Type B pancreatic cell (in vitro differentiated cells): Measurements from ENCODE around the gene NSUN7. TPM values are rescaled to one million over a fixed set of nuclear protein-coding genes. Genes with fewer than 3 reads are reported as not detected.

Source experiments
- DNase-seq: peaks from one replicate; pipeline ENCODE4 v3.0.0; 2021; ENCODE audit warnings: mixed read lengths; ENCODE audit not compliant: unreplicated experiment; ENCODE audit errors: extremely low spot score
- H3K27ac Mint-ChIP-seq: 2 replicates; pipeline ENCODE4 v1.8.0; 2021; ENCODE audit warnings: mild to moderate bottlenecking, mixed read lengths
- H3K27me3 Mint-ChIP-seq: 2 replicates; pipeline ENCODE4 v1.8.0; 2021; ENCODE audit warnings: mixed read lengths
- H3K36me3 Mint-ChIP-seq: 2 replicates; pipeline ENCODE4 v1.8.0; 2021; ENCODE audit warnings: mixed read lengths
- H3K4me1 Mint-ChIP-seq: one replicate; pipeline ENCODE4 v1.8.0; 2021; ENCODE audit warnings: mixed read lengths; ENCODE audit not compliant: unreplicated experiment
- H3K4me3 Mint-ChIP-seq: 2 replicates; pipeline ENCODE4 v1.8.0; 2021; ENCODE audit warnings: mild to moderate bottlenecking, mixed read lengths
- H3K9me3 Mint-ChIP-seq: 2 replicates; pipeline ENCODE4 v1.8.0; 2021; ENCODE audit warnings: mixed read lengths
- total RNA-seq: library from RNA; stranded (reverse); gene quantifications from 2 replicates; pipeline ENCODE4 v1.2.1, GENCODE V29; 2021; ENCODE audit warnings: low replicate concordance
- TF ChIP-seq, protein P1 (sequence below): fragments of 200-600 bp; sonication (generic); conservative IDR thresholded peaks from 2 replicates; pipeline ENCODE4 v1.5.0; 2021; ENCODE audit warnings: antibody characterized with exemption, mild to moderate bottlenecking

The NSUN7 gene
- total RNA-seq, 1 donor from 2014 or later, result 8.3 TPM

DNA sequence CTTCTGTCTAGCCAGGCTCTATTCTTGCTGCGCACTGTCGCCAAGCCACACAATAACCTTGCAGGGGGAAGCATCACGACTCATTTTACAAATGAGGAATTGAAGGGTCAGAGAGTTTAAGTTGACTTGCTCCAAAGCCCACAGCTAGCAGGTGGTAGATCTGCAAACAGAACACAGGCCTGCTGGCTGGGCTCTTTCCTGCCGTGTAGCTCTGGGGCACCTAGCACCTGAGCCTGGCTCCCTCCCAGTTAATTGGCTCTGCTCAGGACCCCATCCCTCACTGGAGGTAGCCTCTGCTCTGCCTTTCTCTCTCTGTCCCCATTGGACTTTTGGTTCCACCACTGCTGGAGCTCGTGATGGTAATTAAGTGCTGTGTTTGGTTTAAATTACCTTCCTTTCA is 98.5 kb downstream of the NSUN7 start:
- Mint-ChIP-seq H3K27me3 (peaks cover 3% of the 10 kb centered on the region), H3K9me3 (no peaks in the 10 kb centered on the region), H3K36me3 (peaks cover 5% of the 10 kb centered on the region), H3K4me1 (peaks cover 36% of the 10 kb centered on the region), H3K27ac (no peak overlapping the region), H3K4me3 (no peak overlapping the region)
- DNase-seq, result no peak
- TF ChIP-seq, protein P1, sequence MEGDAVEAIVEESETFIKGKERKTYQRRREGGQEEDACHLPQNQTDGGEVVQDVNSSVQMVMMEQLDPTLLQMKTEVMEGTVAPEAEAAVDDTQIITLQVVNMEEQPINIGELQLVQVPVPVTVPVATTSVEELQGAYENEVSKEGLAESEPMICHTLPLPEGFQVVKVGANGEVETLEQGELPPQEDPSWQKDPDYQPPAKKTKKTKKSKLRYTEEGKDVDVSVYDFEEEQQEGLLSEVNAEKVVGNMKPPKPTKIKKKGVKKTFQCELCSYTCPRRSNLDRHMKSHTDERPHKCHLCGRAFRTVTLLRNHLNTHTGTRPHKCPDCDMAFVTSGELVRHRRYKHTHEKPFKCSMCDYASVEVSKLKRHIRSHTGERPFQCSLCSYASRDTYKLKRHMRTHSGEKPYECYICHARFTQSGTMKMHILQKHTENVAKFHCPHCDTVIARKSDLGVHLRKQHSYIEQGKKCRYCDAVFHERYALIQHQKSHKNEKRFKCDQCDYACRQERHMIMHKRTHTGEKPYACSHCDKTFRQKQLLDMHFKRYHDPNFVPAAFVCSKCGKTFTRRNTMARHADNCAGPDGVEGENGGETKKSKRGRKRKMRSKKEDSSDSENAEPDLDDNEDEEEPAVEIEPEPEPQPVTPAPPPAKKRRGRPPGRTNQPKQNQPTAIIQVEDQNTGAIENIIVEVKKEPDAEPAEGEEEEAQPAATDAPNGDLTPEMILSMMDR, result no peak

DNA sequence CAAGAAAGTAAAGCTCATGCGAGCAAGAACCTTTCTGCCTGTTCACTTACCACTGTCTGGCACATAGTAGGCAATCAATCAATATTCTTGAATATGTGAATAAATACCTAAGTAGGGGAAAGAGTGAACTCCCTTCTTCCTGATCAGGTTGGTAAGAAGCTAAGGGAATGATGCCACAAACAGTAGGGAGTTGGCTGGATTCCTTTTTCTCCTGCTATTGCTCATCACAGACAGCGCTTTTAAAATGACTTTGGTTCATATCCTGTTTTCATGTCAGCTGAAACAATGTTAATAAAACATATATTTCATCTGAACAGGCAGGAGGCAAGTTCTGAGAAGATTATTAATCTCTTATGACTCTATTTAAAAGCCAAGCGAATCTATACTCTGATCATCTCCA is 99.2 kb downstream of the NSUN7 start:
- no peaks in the 10 kb centered on the region for H3K9me3 Mint-ChIP-seq
- H3K27me3 Mint-ChIP-seq, result peaks cover 3% of the 10 kb centered on the region
- H3K36me3 Mint-ChIP-seq, result peaks cover 9% of the 10 kb centered on the region
- TF ChIP-seq, protein P1, result no peak
- H3K4me1 Mint-ChIP-seq, result peaks cover 30% of the 10 kb centered on the region
- DNase-seq, result no peak
- H3K27ac Mint-ChIP-seq, result peak overlapping the region; percentile 22
- H3K4me3 Mint-ChIP-seq, result peak overlapping the region; percentile 73

DNA sequence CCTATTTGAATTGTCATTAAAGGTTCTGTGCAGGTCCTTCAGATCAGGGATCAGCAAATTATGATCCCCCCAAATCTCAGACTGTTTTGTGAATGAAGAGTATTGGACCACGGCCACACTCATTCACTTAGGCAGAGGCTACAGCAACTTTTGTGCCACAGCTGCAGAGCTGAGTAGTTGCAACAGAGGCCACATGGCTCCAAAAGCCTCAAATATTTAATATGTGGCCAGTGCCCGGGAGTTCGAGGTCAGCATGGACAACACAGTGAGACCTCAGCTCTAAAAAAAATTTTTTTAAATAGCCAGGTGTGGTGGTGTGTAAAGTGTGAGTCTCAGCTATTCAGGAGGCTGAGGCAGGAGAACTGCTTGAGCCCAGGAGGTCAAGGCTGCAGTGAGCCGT is 100.7 kb downstream of the NSUN7 start:
- peaks cover 26% of the 10 kb centered on the region for H3K4me1 Mint-ChIP-seq
- peaks cover 3% of the 10 kb centered on the region for H3K27me3 Mint-ChIP-seq
- no peak overlapping the region for H3K4me3 Mint-ChIP-seq
- TF ChIP-seq, protein P1, result no peak
- no peak for DNase-seq
- H3K36me3 Mint-ChIP-seq, result peaks cover 10% of the 10 kb centered on the region
- no peak overlapping the region for H3K27ac Mint-ChIP-seq
- no peaks in the 10 kb centered on the region for H3K9me3 Mint-ChIP-seq

DNA sequence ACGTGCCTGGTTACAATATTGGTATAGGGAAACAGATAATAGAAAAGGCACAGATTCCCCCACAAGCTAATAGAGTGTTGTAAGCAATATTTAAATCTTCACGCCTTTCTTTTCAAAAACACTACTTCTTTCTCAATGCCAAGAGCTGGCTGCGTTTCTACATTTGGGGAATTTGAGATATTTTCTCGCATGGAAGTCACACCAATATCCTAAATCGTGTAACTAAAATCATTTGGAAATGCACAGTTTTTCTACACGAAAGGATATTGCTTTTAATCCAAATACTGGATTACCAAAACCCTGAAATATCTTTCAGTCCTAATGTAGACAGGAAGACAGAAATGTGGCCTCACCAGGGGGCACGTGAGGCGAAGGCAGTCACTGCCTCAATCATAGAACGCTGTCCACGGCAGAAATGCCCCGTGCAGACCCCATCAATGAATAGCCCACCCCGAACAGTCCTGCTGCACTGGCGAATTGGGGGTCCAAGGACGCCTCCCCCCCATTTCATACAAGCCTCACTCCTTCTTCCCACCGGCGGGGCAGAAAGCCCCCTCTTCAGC is 106.6 kb downstream of the NSUN7 start:
- Mint-ChIP-seq H3K4me1 (peaks cover 10% of the 10 kb centered on the region), H3K9me3 (no peaks in the 10 kb centered on the region), H3K27me3 (peaks cover 3% of the 10 kb centered on the region), H3K27ac (no peak overlapping the region), H3K4me3 (peak overlapping the region; percentile 89), H3K36me3 (peaks cover 10% of the 10 kb centered on the region)
- TF ChIP-seq, protein P1, result no peak
- no peak for DNase-seq

DNA sequence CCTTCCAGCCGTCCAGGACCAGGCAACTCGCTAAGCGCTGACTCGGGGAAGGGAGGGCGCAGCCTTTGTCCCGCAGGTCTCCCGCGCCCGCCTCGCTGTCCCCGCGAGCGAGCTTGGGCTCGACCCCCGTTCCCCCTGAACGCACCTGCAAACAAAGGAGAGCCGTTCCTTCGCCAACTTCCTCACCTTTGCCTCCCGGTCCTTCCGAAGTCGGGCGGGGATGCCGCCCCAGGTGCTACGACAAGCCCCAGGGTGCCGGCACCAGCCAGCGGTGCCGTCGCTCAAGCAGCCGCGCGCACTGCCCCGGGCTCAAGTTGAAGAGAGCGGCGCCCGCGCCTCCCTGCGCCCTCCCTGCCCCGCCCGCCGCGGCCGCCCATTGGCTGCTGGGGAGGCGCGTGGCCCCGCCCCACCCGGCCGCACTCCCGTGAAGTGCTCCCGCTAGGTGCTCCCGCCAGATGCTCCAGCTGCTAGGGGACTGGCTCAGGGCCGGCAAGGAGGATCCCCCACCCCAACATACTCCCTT is 107.1 kb downstream of the NSUN7 start:
- no peak overlapping the region for H3K27ac Mint-ChIP-seq
- peaks cover 3% of the 10 kb centered on the region for H3K27me3 Mint-ChIP-seq
- peak overlapping the region; percentile 89 for H3K4me3 Mint-ChIP-seq
- H3K4me1 Mint-ChIP-seq, result peaks cover 10% of the 10 kb centered on the region
- TF ChIP-seq, protein P1, result no peak
- peak; percentile 85 for DNase-seq
- no peaks in the 10 kb centered on the region for H3K9me3 Mint-ChIP-seq
- peaks cover 10% of the 10 kb centered on the region for H3K36me3 Mint-ChIP-seq
